Keratinocyte (primary cell): Measurements from ENCODE around the gene BMPER. TPM values are rescaled to one million over a fixed set of nuclear protein-coding genes. Genes with fewer than 3 reads are reported as not detected.

Source experiments
- DNase-seq: peaks from one replicate; pipeline ENCODE4 v3.0.0-alpha.2; 2011; ENCODE audit warnings: low read depth, missing footprints, low spot score
- FAIRE-seq: peaks from 2 replicates; lab custom pipeline; 2011; peaks lifted over from hg19 to GRCh38; lab: Jason Lieb, UNC
- H2AFZ ChIP-seq: 2 replicates; pipeline ENCODE4 v1.6.0; 2012; ENCODE audit warnings: low read length, control low read depth, inconsistent platforms; ENCODE audit not compliant: control insufficient read depth
- H3K27ac ChIP-seq: 2 replicates; pipeline ENCODE4 v1.5.1; 2011; ENCODE audit warnings: low read length; ENCODE audit not compliant: control insufficient read depth, insufficient read depth
- H3K27me3 ChIP-seq: 3 replicates; pipeline ENCODE4 v1.6.0; 2011; ENCODE audit warnings: low read length; ENCODE audit not compliant: control insufficient read depth, insufficient read depth; ENCODE audit errors: extremely low read depth
- H3K36me3 ChIP-seq, 2 experiments: 2 replicates in 1 of 2; 3 replicates in 1 of 2; pipeline ENCODE4 v1.5.1; 2011; ENCODE audit warnings: low read length in 2 of 2, mild to moderate bottlenecking in 1 of 2; ENCODE audit not compliant: control insufficient read depth in 2 of 2, insufficient read depth in 2 of 2; ENCODE audit errors: extremely low read depth in 1 of 2
- H3K4me1 ChIP-seq: 3 replicates; pipeline ENCODE4 v1.5.1; 2011; ENCODE audit warnings: low read length; ENCODE audit not compliant: control insufficient read depth, insufficient read depth; ENCODE audit errors: extremely low read depth
- H3K4me2 ChIP-seq: 3 replicates; pipeline ENCODE4 v1.6.0; 2011; ENCODE audit warnings: low read depth, low read length; ENCODE audit not compliant: control insufficient read depth, insufficient read depth; ENCODE audit errors: extremely low read depth
- H3K4me3 ChIP-seq, 3 experiments: fragments of 200-600 bp in 1 of 3; sonication (generic) in 1 of 3; 2 replicates in 2 of 3; 3 replicates in 1 of 3; pipeline ENCODE4 v1.5.1; 2011 to 2016; ENCODE audit warnings: low read length in 3 of 3, mild to moderate bottlenecking in 3 of 3, control low read depth in 2 of 3, inconsistent platforms in 1 of 3, low read depth in 1 of 3, mixed read lengths in 1 of 3, mixed run types in 1 of 3, moderate library complexity in 1 of 3; ENCODE audit not compliant: control insufficient read depth in 2 of 3, insufficient read depth in 2 of 3; ENCODE audit errors: extremely low read depth in 1 of 3
- H3K79me2 ChIP-seq: 2 replicates; pipeline ENCODE4 v1.6.0; 2012; ENCODE audit warnings: low read length; ENCODE audit not compliant: control insufficient read depth, insufficient read depth
- H3K9ac ChIP-seq: 3 replicates; pipeline ENCODE4 v1.6.0; 2011; ENCODE audit warnings: low read length; ENCODE audit not compliant: control insufficient read depth, insufficient read depth; ENCODE audit errors: extremely low read depth
- H3K9me1 ChIP-seq: 3 replicates; pipeline ENCODE4 v1.6.0; 2011; ENCODE audit warnings: low read length; ENCODE audit not compliant: control insufficient read depth, insufficient read depth; ENCODE audit errors: extremely low read depth
- H3K9me3 ChIP-seq: 2 replicates; pipeline ENCODE4 v1.5.1; 2012; ENCODE audit warnings: low read depth, low read length; ENCODE audit not compliant: control insufficient read depth
- H4K20me1 ChIP-seq: 3 replicates; pipeline ENCODE4 v1.6.0; 2011; ENCODE audit warnings: low read length; ENCODE audit not compliant: control insufficient read depth, insufficient read depth; ENCODE audit errors: extremely low read depth
- CTCF ChIP-seq, 3 experiments: IDR thresholded peaks in 1 of 3; conservative IDR thresholded peaks in 1 of 3; optimal IDR thresholded peaks in 1 of 3; 2 replicates in 2 of 3; 3 replicates in 1 of 3; pipeline versions ENCODE3 to v1.5.1; 2011; ENCODE audit warnings: low read length in 3 of 3, mild to moderate bottlenecking in 3 of 3, moderate library complexity in 2 of 3, control low read depth in 1 of 3, inconsistent platforms in 1 of 3; ENCODE audit not compliant: insufficient read depth in 2 of 3; ENCODE audit errors: extremely low read depth in 1 of 3
- EZH2 ChIP-seq: IDR thresholded peaks from one replicate; pipeline ENCODE4 v1.6.1; 2012; ENCODE audit warnings: inconsistent platforms, mild to moderate bottlenecking, low read length, moderate library complexity
- dilution Hi-C: fragments of 300-500 bp; cut with MboI; formaldehyde crosslinking; loops from one replicate; pipeline ENCODE4 v1.7.0; 2020; ENCODE audit warnings: low sequenced_read_pairs; ENCODE audit not compliant: extremely low pct_ligation_motif_present
- polyA plus RNA-seq, 5 experiments: library from polyadenylated mRNA; depleted of rRNA in 3 of 5; stranded (reverse) in 3 of 5; stranded (forward) in 1 of 5; unstranded in 1 of 5; fragments of >200 nt; gene quantifications; 1 replicate in 1 of 5; 2 replicates in 3 of 5; 3 replicates in 1 of 5; pipeline versions ENCODE4 v1.2.1 to v1.2.3, GENCODE V29; 2011 to 2012; ENCODE audit warnings: missing spikeins in 2 of 5, low read depth in 1 of 5, low replicate concordance in 1 of 5

The BMPER gene
- polyA plus RNA-seq, 1 donor (not counting 4 experiments of a cell fraction or from before 2014, with no cell fraction given): 0.67 TPM

GRCh38 chr7:34080513-34080912, 175.2 kb downstream of the BMPER start:
- H3K9ac ChIP-seq: no peak overlapping the region

GRCh38 chr7:34081935-34082334, 176.6 kb downstream of the BMPER start:
- FAIRE-seq: no peak
- H3K27ac ChIP-seq: no peak overlapping the region

More at GRCh38 chr7:34080513-34080912, 175.2 kb downstream of the BMPER start:
- H3K79me2 ChIP-seq: no peaks in the 10 kb centered on the region
- peaks cover 3% of the 10 kb centered on the region for H3K4me1 ChIP-seq
- dilution Hi-C loops: no loop called here
- no peak overlapping the region for H2AFZ ChIP-seq
- no peaks in the 10 kb centered on the region for H3K9me3 ChIP-seq
- H3K36me3 ChIP-seq: no peaks in the 10 kb centered on the region
- H3K9me1 ChIP-seq: no peaks in the 10 kb centered on the region
- no peak overlapping the region for H3K27ac ChIP-seq
- TF ChIP-seq EZH2: no peak
- TF ChIP-seq CTCF (optimal IDR thresholded peaks at IDR 0.05 in 1 of 3, IDR thresholded peaks at IDR 0.05 in 1 of 3, conservative IDR thresholded peaks at IDR 0.05 in 1 of 3; ENCODE audit: extremely low read depth in 1 of 3, insufficient read depth in 2 of 3, low read length in 3 of 3): no peak
- no peaks in the 10 kb centered on the region for H4K20me1 ChIP-seq
- H3K4me2 ChIP-seq: no peak overlapping the region
- no peak overlapping the region for H3K4me3 ChIP-seq
- no peaks in the 10 kb centered on the region for H3K27me3 ChIP-seq
- DNase-seq (no peak), FAIRE-seq (peak; percentile 46)

More at GRCh38 chr7:34081935-34082334, 176.6 kb downstream of the BMPER start:
- peaks cover 8% of the 10 kb centered on the region for H3K4me1 ChIP-seq
- dilution Hi-C loops: no loop called here
- no peaks in the 10 kb centered on the region for H3K9me3 ChIP-seq
- H3K9ac ChIP-seq: no peak overlapping the region
- H3K36me3 ChIP-seq: no peaks in the 10 kb centered on the region
- H3K27me3 ChIP-seq: no peaks in the 10 kb centered on the region
- TF ChIP-seq EZH2 (no peak), CTCF (optimal IDR thresholded peaks at IDR 0.05 in 1 of 3, IDR thresholded peaks at IDR 0.05 in 1 of 3, conservative IDR thresholded peaks at IDR 0.05 in 1 of 3; ENCODE audit: extremely low read depth in 1 of 3, insufficient read depth in 2 of 3, low read length in 3 of 3) (no peak)
- H4K20me1 ChIP-seq: no peaks in the 10 kb centered on the region
- H3K9me1 ChIP-seq: no peaks in the 10 kb centered on the region
- H3K4me2 ChIP-seq: no peak overlapping the region
- no peak for DNase-seq
- H3K4me3 ChIP-seq: no peak overlapping the region
- no peak overlapping the region for H2AFZ ChIP-seq
- H3K79me2 ChIP-seq: no peaks in the 10 kb centered on the region
